Mucosa of descending colon (tissue), 3 donors: ENCODE results near the gene PTPRN2. TPM values are rescaled to one million over a fixed set of nuclear protein-coding genes. Genes with fewer than 3 reads are reported as not detected.

Source experiments
- ATAC-seq: fragments of 200-7000 bp; cut with Tn5 transposase; one replicate; pipeline ENCODE4 v1.9.1; 2020; ENCODE audit warnings: mild to moderate bottlenecking, moderate library complexity
- DNase-seq, 3 donors: peaks; one replicate each; pipeline ENCODE4 v3.0.0-alpha.2; 2020
- H3K36me3 ChIP-seq: fragments of 200-600 bp; one replicate; pipeline ENCODE4 v1.8.0; 2021; ENCODE audit warnings: low read depth, mild to moderate bottlenecking
- H3K4me1 ChIP-seq: fragments of 200-600 bp; one replicate; pipeline ENCODE4 v1.8.0; 2021; ENCODE audit warnings: low read depth, mild to moderate bottlenecking
- H3K4me3 ChIP-seq: fragments of 200-600 bp; one replicate; pipeline ENCODE4 v1.8.0; 2021; ENCODE audit warnings: mild to moderate bottlenecking
- H3K9me3 ChIP-seq: fragments of 200-600 bp; one replicate; pipeline ENCODE4 v1.8.0; 2021; ENCODE audit warnings: mild to moderate bottlenecking
- CTCF ChIP-seq: fragments of 200-600 bp; IDR thresholded peaks from one replicate; pipeline ENCODE4 v1.8.0; 2022; ENCODE audit warnings: antibody characterized with exemption, mild to moderate bottlenecking
- intact Hi-C, 2 donors: fragments of 100-400 bp; cut with DNase I in 1 of 2; cut with micrococcal nuclease in 1 of 2; formaldehyde crosslinking; loops; one replicate each; pipeline versions ENCODE4 v1.11.0 to v1.11.1; 2022; cut with DNase I, micrococcal nuclease
- total RNA-seq, 3 donors: library from RNA; stranded (reverse); fragmentation: NEBNext Ultra II Directional in 2 of 3; extraction: Animal tissue kit (Norgen Biotek cat#: 25700) in 2 of 3; gene quantifications; one replicate each; pipeline versions ENCODE4 v1.2.1 to v1.2.4, GENCODE V29; 2021 to 2023
- donor health status: DM: no; HTN: no; CAD: no; lungs with moderate emphysema.
- donor health status: DM: no; HTN: no; CAD: no.
- donor health status: DM: no; HTN: yes; CAD: no.

Gene PTPRN2
- total RNA-seq, 3 donors from 2014 or later: 12.5 to 28.0 (median 26.2) TPM

GRCh38 chr7:157616426-157616825, 971.2 kb downstream of the PTPRN2 start:
- ATAC-seq (no peak), DNase-seq (no peak)
- TF ChIP-seq CTCF: no peak
- Histone ChIP-seq H3K4me3 (no peak overlapping the region), H3K4me1 (no peaks in the 10 kb centered on the region), H3K9me3 (no peaks in the 10 kb centered on the region), H3K36me3 (no peaks in the 10 kb centered on the region)
- intact Hi-C loops: no loop called here

GRCh38 chr7:157615852-157616251, 971.8 kb downstream of the PTPRN2 start:
- intact Hi-C loops: no loop called here
- Histone ChIP-seq H3K36me3 (no peaks in the 10 kb centered on the region), H3K4me1 (no peaks in the 10 kb centered on the region), H3K9me3 (no peaks in the 10 kb centered on the region), H3K4me3 (no peak overlapping the region)
- TF ChIP-seq CTCF: no peak
- ATAC-seq (no peak), DNase-seq (no peak)

- Histone ChIP-seq H3K9me3 (no peaks in the 10 kb centered on the region), H3K4me1 (no peaks in the 10 kb centered on the region), H3K36me3 (no peaks in the 10 kb centered on the region), H3K4me3 (no peak overlapping the region)
- TF ChIP-seq CTCF: no peak
- DNase-seq (peak in 1 of 3 donors; percentile 6), ATAC-seq (no peak)
- intact Hi-C loops: no loop called here
These were observed 972.4 kb downstream of the PTPRN2 start for GRCh38 chr7:157615101-157615817.

- no peaks in the 10 kb centered on the region for H3K9me3 ChIP-seq
- no peak overlapping the region for H3K4me3 ChIP-seq
- ATAC-seq (no peak), DNase-seq (no peak)
- intact Hi-C loops: no loop called here
- no peak for TF ChIP-seq CTCF
- no peaks in the 10 kb centered on the region for H3K36me3 ChIP-seq
- H3K4me1 ChIP-seq: no peaks in the 10 kb centered on the region
These were observed 973.1 kb downstream of the PTPRN2 start for GRCh38 chr7:157614457-157615020.

DNA sequence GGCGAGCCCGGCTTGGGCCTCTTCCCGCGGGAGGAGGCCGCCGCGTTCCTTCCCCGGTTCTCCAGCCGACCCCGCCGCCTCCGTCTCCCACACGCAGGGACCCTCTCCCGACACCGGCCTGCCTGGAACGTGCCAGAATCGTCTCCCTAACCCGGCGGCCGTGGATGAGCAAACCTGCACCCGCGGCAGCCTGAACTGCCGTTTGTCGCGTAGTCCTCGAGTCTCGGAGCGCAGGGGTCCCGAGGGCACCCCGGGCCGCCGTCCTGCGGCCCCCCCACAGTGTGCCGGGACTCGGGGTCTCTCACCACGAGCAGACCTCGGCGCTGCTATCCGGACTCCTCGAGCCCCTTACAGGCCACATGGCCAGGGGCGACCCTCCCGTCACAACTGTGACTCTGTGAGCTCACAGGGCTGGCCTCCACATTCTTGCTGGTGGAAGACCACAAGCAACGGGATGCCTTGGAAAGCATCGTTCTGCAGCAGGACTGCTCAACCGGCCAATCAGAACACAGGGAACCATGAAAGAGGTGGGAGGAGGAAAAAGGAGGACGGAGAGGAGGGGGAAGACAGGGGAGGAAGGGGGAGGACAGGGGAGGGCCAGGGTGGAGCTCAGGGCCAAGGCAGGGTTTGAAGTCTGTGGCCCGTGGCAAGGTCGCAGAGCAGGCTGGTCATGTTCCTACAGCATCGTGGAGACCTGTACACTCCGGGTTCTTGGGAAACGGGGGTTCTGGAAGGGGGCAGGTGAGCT, 973.9 kb downstream of the PTPRN2 start:
- H3K4me1 ChIP-seq: no peaks in the 10 kb centered on the region
- intact Hi-C loops: no loop called here
- no peak for DNase-seq
- H3K4me3 ChIP-seq: no peak overlapping the region
- H3K36me3 ChIP-seq: no peaks in the 10 kb centered on the region
- no peaks in the 10 kb centered on the region for H3K9me3 ChIP-seq
- ATAC-seq: no peak
- TF ChIP-seq CTCF: no peak
